SU-DHL-6 (cell line): Measurements from ENCODE around the gene TSHZ2.

Experiments used
- EZH2phosphoT487 ChIP-seq: fragments of 200-600 bp; sonication (generic), shearing (Covaris generic); conservative IDR thresholded peaks from 2 replicates; pipeline ENCODE4 v1.6.1; 2018; ENCODE audit warnings: mild to moderate bottlenecking, antibody characterized with exemption, low read length, moderate library complexity, mixed read lengths
- TF ChIP-seq, protein P1 (sequence below): fragments of 200-600 bp; sonication (generic); IDR thresholded peaks from one replicate; pipeline ENCODE4 v1.5.1; 2017; ENCODE audit warnings: antibody characterized with exemption, mild to moderate bottlenecking, low read length, moderate library complexity; ENCODE audit not compliant: insufficient read depth, poor library complexity, severe bottlenecking

DNA sequence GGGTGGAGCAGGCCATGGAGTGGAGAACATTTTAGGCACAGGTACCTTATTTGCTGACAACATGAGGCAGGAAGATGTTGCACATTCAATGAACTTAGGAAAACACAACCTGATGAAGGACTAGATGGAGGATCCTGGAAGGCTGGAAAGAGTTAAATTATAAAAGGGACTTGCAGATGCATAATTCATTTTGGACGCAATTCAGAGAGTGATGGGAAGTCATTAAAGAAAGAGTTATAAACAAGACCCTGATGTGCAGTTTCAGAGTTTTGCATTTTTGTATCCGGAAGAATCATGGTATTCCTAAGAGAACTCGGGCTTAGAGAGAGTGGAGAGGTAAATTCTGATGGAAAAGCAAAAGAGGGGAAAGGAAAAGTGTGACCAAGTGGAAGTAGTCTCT, 104.5 kb downstream of the TSHZ2 start:
- TF ChIP-seq, protein P1, sequence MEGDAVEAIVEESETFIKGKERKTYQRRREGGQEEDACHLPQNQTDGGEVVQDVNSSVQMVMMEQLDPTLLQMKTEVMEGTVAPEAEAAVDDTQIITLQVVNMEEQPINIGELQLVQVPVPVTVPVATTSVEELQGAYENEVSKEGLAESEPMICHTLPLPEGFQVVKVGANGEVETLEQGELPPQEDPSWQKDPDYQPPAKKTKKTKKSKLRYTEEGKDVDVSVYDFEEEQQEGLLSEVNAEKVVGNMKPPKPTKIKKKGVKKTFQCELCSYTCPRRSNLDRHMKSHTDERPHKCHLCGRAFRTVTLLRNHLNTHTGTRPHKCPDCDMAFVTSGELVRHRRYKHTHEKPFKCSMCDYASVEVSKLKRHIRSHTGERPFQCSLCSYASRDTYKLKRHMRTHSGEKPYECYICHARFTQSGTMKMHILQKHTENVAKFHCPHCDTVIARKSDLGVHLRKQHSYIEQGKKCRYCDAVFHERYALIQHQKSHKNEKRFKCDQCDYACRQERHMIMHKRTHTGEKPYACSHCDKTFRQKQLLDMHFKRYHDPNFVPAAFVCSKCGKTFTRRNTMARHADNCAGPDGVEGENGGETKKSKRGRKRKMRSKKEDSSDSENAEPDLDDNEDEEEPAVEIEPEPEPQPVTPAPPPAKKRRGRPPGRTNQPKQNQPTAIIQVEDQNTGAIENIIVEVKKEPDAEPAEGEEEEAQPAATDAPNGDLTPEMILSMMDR: no peak
- TF ChIP-seq EZH2phosphoT487: no peak
